Measurements from ENCODE around the gene HBS1L. TPM values are rescaled to one million over a fixed set of nuclear protein-coding genes. Genes with fewer than 3 reads are reported as not detected.

The HBS1L gene
- total RNA-seq, 1 experiment from 2014 or later, result 81.2 TPM

- H3K4me3 ChIP-seq (ENCODE audit: low read depth, low read length), result no peak overlapping the region
- TF ChIP-seq, protein P1, sequence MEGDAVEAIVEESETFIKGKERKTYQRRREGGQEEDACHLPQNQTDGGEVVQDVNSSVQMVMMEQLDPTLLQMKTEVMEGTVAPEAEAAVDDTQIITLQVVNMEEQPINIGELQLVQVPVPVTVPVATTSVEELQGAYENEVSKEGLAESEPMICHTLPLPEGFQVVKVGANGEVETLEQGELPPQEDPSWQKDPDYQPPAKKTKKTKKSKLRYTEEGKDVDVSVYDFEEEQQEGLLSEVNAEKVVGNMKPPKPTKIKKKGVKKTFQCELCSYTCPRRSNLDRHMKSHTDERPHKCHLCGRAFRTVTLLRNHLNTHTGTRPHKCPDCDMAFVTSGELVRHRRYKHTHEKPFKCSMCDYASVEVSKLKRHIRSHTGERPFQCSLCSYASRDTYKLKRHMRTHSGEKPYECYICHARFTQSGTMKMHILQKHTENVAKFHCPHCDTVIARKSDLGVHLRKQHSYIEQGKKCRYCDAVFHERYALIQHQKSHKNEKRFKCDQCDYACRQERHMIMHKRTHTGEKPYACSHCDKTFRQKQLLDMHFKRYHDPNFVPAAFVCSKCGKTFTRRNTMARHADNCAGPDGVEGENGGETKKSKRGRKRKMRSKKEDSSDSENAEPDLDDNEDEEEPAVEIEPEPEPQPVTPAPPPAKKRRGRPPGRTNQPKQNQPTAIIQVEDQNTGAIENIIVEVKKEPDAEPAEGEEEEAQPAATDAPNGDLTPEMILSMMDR (IDR thresholded peaks at IDR 0.05; ENCODE audit: insufficient read depth in 1 of 2, low read depth in 1 of 2, low read length in 1 of 2, severe bottlenecking in 1 of 2, unreplicated experiment in 1 of 2), result no peak
- no peaks in the 10 kb centered on the region for H3K36me3 Mint-ChIP-seq (ENCODE audit: insufficient read depth, unreplicated experiment)
- H3K27ac Mint-ChIP-seq (ENCODE audit: unreplicated experiment), result no peak overlapping the region
- ChIA-PET POLR2A (no interaction called here), CTCF (no interaction called here)
- no peaks in the 10 kb centered on the region for H3K27me3 Mint-ChIP-seq (ENCODE audit: insufficient read depth, unreplicated experiment)
- peaks cover 6% of the 10 kb centered on the region for H3K9me3 Mint-ChIP-seq (ENCODE audit: unreplicated experiment)
- no peaks in the 10 kb centered on the region for H3K27me3 ChIP-seq (replicated peaks; ENCODE audit: control insufficient read depth, insufficient read depth, low read length)
- H3K4me3 Mint-ChIP-seq (ENCODE audit: unreplicated experiment), result no peak overlapping the region
- H3K4me1 Mint-ChIP-seq (ENCODE audit: low read depth, unreplicated experiment), result no peaks in the 10 kb centered on the region
- DNase-seq, result no peak
- no TSS peak for BruUV-seq (replicated peaks)
- intact Hi-C loops (cut with micrococcal nuclease; ENCODE audit: unreplicated experiment), result loop anchor here (5.0 kb wide), 1 partner anchor 96 kb away; the partner anchor contains the start of gene MYB
- no peaks in the 10 kb centered on the region for H3K36me3 ChIP-seq (ENCODE audit: control insufficient read depth, insufficient read depth, low read length)
- H3K4me1 ChIP-seq, result no peaks in the 10 kb centered on the region
- peaks cover 9% of the 10 kb centered on the region for H3K9me3 ChIP-seq
These were observed 31.8 kb upstream of the HBS1L start for GRCh38 chr6:135086414-135086764.

GRCh38 chr6:135085700-135086413 is 31.2 kb upstream of the HBS1L start:
- Mint-ChIP-seq H3K9me3 (ENCODE audit: unreplicated experiment) (peaks cover 10% of the 10 kb centered on the region), H3K4me1 (ENCODE audit: low read depth, unreplicated experiment) (no peaks in the 10 kb centered on the region), H3K36me3 (ENCODE audit: insufficient read depth, unreplicated experiment) (no peaks in the 10 kb centered on the region), H3K27me3 (ENCODE audit: insufficient read depth, unreplicated experiment) (no peaks in the 10 kb centered on the region), H3K27ac (ENCODE audit: unreplicated experiment) (no peak overlapping the region), H3K4me3 (ENCODE audit: unreplicated experiment) (no peak overlapping the region)
- TF ChIP-seq, protein P1 (IDR thresholded peaks at IDR 0.05; ENCODE audit: insufficient read depth in 1 of 2, low read depth in 1 of 2, low read length in 1 of 2, severe bottlenecking in 1 of 2, unreplicated experiment in 1 of 2), result no peak
- DNase-seq, result no peak
- ChIA-PET POLR2A (no interaction called here), CTCF (no interaction called here)
- no peaks in the 10 kb centered on the region for H3K27me3 ChIP-seq (replicated peaks; ENCODE audit: control insufficient read depth, insufficient read depth, low read length)
- BruUV-seq (replicated peaks), result no TSS peak
- H3K4me3 ChIP-seq (ENCODE audit: low read depth, low read length), result no peak overlapping the region
- peaks cover 9% of the 10 kb centered on the region for H3K9me3 ChIP-seq
- intact Hi-C loops (cut with micrococcal nuclease; ENCODE audit: unreplicated experiment), result loop anchor here (5.0 kb wide), 1 partner anchor 96 kb away; the partner anchor contains the start of gene MYB
- H3K36me3 ChIP-seq (ENCODE audit: control insufficient read depth, insufficient read depth, low read length), result no peaks in the 10 kb centered on the region
- H3K4me1 ChIP-seq, result no peaks in the 10 kb centered on the region

DNA sequence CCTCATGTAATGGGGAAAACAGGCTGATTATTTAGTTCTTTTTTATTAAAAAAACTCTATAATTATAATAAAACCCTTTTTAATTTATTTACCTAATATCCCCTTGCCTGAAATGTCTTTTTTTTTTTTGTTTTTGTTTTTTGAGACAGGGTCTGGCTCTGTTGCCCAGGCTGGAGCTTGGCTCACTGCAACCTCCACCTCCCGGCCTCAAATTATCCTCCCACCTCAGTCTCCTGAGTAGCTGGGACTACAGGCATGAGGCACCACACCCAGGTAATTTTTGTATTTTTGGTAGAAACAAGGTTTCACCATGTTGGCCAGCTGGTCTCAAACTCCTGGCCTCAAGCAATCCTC is 30.3 kb upstream of the HBS1L start:
- POLR2A ChIA-PET, result no interaction called here
- no peaks in the 10 kb centered on the region for H3K27me3 ChIP-seq (replicated peaks; ENCODE audit: control insufficient read depth, insufficient read depth, low read length)
- no peaks in the 10 kb centered on the region for H3K36me3 Mint-ChIP-seq (ENCODE audit: insufficient read depth, unreplicated experiment)

More for the DNA sequence above, 30.3 kb upstream of the HBS1L start:
- DNase-seq, result no peak
- peaks cover 10% of the 10 kb centered on the region for H3K9me3 Mint-ChIP-seq (ENCODE audit: unreplicated experiment)
- Histone ChIP-seq H3K9me3 (peaks cover 9% of the 10 kb centered on the region), H3K4me3 (ENCODE audit: low read depth, low read length) (no peak overlapping the region), H3K4me1 (no peaks in the 10 kb centered on the region), H3K36me3 (ENCODE audit: control insufficient read depth, insufficient read depth, low read length) (no peaks in the 10 kb centered on the region)
- TF ChIP-seq, protein P1 (IDR thresholded peaks at IDR 0.05; ENCODE audit: insufficient read depth in 1 of 2, low read depth in 1 of 2, low read length in 1 of 2, severe bottlenecking in 1 of 2, unreplicated experiment in 1 of 2), result no peak
- no peaks in the 10 kb centered on the region for H3K4me1 Mint-ChIP-seq (ENCODE audit: low read depth, unreplicated experiment)
- intact Hi-C loops (cut with micrococcal nuclease; ENCODE audit: unreplicated experiment), result loop anchor here (5.0 kb wide), 1 partner anchor 97 kb away; the partner anchor contains the start of gene MYB
- CTCF ChIA-PET, result no interaction called here
- BruUV-seq (replicated peaks), result no TSS peak
- no peaks in the 10 kb centered on the region for H3K27me3 Mint-ChIP-seq (ENCODE audit: insufficient read depth, unreplicated experiment)
- H3K27ac Mint-ChIP-seq (ENCODE audit: unreplicated experiment), result no peak overlapping the region
- no peak overlapping the region for H3K4me3 Mint-ChIP-seq (ENCODE audit: unreplicated experiment)

Data from Caco-2 (cell line).